Ascending aorta (tissue), 2 donors: ENCODE results near the gene ZNF169. TPM values are rescaled to one million over a fixed set of nuclear protein-coding genes. Genes with fewer than 3 reads are reported as not detected.
"Not testable (repeated sequence)": the region's sequence is repeated elsewhere in the genome, so short reads cannot be mapped to it uniquely, and the experiment has no call there.

ENCODE experiments used
- DNase-seq, 2 donors: peaks; one replicate each; pipeline ENCODE4 v3.0.0-alpha.2; 2019; ENCODE audit warnings: low spot score in 2 of 2
- H3K27ac ChIP-seq, 2 donors: fragments of 200-600 bp; sonication (generic); one replicate each; pipeline ENCODE4 v1.5.1; 2016 to 2017; ENCODE audit warnings: mild to moderate bottlenecking in 1 of 2
- H3K27me3 ChIP-seq: fragments of 200-600 bp; sonication (generic); one replicate; pipeline ENCODE4 v1.5.1; 2017
- H3K36me3 ChIP-seq, 2 donors: fragments of 200-600 bp; sonication (generic); one replicate each; pipeline ENCODE4 v1.5.1; 2016
- H3K4me1 ChIP-seq, 2 donors: fragments of 200-600 bp; sonication (generic); one replicate each; pipeline ENCODE4 v1.5.1; 2016 to 2017; ENCODE audit warnings: mild to moderate bottlenecking in 1 of 2
- H3K4me3 ChIP-seq, 2 donors: fragments of 200-600 bp; sonication (generic); one replicate each; pipeline ENCODE4 v1.5.1; 2016 to 2017; ENCODE audit warnings: mild to moderate bottlenecking in 1 of 2
- H3K9me3 ChIP-seq, 2 donors: fragments of 200-600 bp; sonication (generic); one replicate each; pipeline ENCODE4 v1.5.1; 2016
- CTCF ChIP-seq, 3 experiments: fragments of 200-600 bp in 2 of 3; fragments of 450-650 bp in 1 of 3; sonication (generic) in 2 of 3; IDR thresholded peaks; one replicate each; pipeline ENCODE4 v1.5.1; 2016 to 2019; ENCODE audit warnings: antibody characterized with exemption in 3 of 3, mild to moderate bottlenecking in 1 of 3, moderate library complexity in 1 of 3
- intact Hi-C: fragments of 100-400 bp; cut with DNase I; formaldehyde crosslinking; loops from one replicate; pipeline ENCODE4 v1.15.1; 2023
- total RNA-seq: library from RNA; depleted of rRNA; stranded (reverse); fragments of >200 nt; gene quantifications from one replicate; pipeline ENCODE4 v1.1.0, GENCODE V29; 2016

The ZNF169 gene
- total RNA-seq, 1 donor from 2014 or later: 19.1 TPM

DNA sequence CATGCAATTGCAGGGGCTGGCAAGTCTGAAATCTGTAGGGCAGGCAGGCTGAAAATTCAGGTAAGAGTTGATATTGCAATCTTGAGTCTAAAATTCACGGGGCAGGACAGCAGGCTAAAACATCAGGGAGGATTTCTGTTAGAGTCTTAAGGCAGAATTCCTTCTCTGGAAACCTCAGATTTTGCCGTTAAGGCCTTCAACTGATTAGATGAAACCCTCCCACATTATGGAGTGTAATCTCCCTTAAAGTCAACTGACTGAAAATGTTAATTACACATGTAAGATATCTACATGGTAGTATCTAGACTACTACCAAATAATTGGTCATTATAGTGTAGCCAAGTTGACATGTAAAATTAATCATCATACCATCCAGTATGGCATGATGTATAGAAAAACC lies 3.1 kb upstream of the ZNF169 start:
- Histone ChIP-seq H3K4me3 (no peak overlapping the region), H3K9me3 (no peaks in the 10 kb centered on the region), H3K4me1 (peaks cover 0 to 12% of the 10 kb centered on the region in 2 donors), H3K27me3 (no peaks in the 10 kb centered on the region), H3K27ac (no peak overlapping the region), H3K36me3 (no peaks in the 10 kb centered on the region)
- intact Hi-C loops: no loop called here
- TF ChIP-seq CTCF (IDR thresholded peaks at IDR 0.05): no peak
- no peak for DNase-seq

GRCh38 chr9:94265626-94266402 lies 6.7 kb downstream of the ZNF169 start:
- H3K36me3 ChIP-seq, H3K27ac ChIP-seq, intact Hi-C loops, H3K4me1 ChIP-seq, H3K9me3 ChIP-seq, DNase-seq, H3K27me3 ChIP-seq, H3K4me3 ChIP-seq: not testable (repeated sequence)

- intact Hi-C loops: no loop called here
- H3K27ac ChIP-seq: no peak overlapping the region
- H3K36me3 ChIP-seq: no peaks in the 10 kb centered on the region
- no peak for TF ChIP-seq CTCF (IDR thresholded peaks at IDR 0.05)
- H3K27me3 ChIP-seq: no peaks in the 10 kb centered on the region
- DNase-seq: no peak
- no peak overlapping the region for H3K4me3 ChIP-seq
- no peaks in the 10 kb centered on the region for H3K4me1 ChIP-seq
- H3K9me3 ChIP-seq: no peaks in the 10 kb centered on the region
Observed at GRCh38 chr9:94269264-94269663, 10.2 kb downstream of the ZNF169 start.

DNA sequence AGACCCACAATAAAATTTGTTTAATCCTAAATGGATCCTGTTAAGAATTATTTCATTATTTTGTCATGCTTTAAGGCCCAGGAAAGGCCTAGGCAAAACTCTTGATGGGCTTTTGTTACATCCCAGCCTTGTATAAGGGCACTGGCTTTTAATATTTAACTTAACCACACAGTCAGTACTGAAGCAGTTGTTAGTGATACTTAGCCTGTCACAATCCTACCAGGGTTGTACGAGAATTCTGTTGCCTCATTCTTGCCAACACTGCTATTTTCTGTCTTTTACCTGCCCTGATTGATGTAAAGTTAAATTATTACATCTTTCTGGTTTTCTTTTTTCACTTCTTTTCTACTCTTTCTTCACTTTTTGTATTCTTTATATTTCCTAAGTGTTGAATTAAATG lies 10.9 kb downstream of the ZNF169 start:
- no peaks in the 10 kb centered on the region for H3K36me3 ChIP-seq
- H3K27me3 ChIP-seq: no peaks in the 10 kb centered on the region
- TF ChIP-seq CTCF (IDR thresholded peaks at IDR 0.05): no peak
- H3K27ac ChIP-seq: no peak overlapping the region
- H3K9me3 ChIP-seq: no peaks in the 10 kb centered on the region
- no peaks in the 10 kb centered on the region for H3K4me1 ChIP-seq
- H3K4me3 ChIP-seq: no peak overlapping the region
- DNase-seq: no peak
- intact Hi-C loops: no loop called here

- H3K4me1 ChIP-seq: not testable (repeated sequence)
Observed at GRCh38 chr9:94277029-94277428, 17.9 kb downstream of the ZNF169 start.

DNA sequence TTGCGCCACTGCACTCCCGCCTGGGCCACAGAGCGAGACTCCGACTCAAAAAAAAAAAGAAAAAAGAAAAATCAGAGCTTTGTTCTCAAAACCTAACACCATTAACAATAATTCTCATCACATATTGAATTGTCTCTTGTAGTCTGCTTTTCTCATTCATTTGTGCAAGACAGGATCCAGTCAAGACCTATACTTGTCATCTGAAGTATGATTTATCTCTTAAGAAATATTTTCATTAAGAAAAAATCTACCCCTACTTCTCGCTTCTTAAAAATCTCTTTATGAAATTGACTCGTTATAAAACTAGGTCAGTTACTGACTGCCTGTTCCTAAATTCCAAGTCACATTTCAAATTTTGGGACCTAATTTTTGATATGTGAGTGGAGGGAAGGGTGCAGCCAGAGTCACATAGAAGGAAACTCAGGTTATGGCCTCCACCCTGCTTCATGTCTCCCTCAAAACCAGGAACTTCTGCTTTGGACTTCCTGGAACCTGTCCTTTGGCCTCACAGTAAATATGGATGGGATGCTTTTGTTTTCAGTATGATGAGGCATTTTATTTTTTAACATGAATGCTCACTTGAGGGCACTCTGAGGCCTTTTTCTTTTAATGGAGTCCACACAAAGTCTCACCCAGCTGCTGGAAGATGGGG lies 18.9 kb downstream of the ZNF169 start:
- DNase-seq: no peak
- Histone ChIP-seq H3K9me3 (no peaks in the 10 kb centered on the region), H3K4me3 (no peak overlapping the region), H3K36me3 (peaks cover 9 to 26% of the 10 kb centered on the region in 2 donors), H3K27ac (no peak overlapping the region), H3K4me1 (no peaks in the 10 kb centered on the region), H3K27me3 (no peaks in the 10 kb centered on the region)
- intact Hi-C loops: no loop called here
- no peak for TF ChIP-seq CTCF (IDR thresholded peaks at IDR 0.05)

More at GRCh38 chr9:94277029-94277428, 17.9 kb downstream of the ZNF169 start:
- H3K27ac ChIP-seq, H3K27me3 ChIP-seq, H3K9me3 ChIP-seq, intact Hi-C loops, H3K4me3 ChIP-seq, DNase-seq: not testable (repeated sequence)
- peaks cover 9 to 26% of the 10 kb centered on the region in 2 donors for H3K36me3 ChIP-seq
